Ishikawa (cell line): ENCODE measurements around the gene IGSF5.

Source experiments
- CEBPB ChIP-seq: IDR thresholded peaks from 2 replicates; pipeline ENCODE4 v1.6.1; 2012
- CREB1 ChIP-seq: IDR thresholded peaks from 2 replicates; pipeline ENCODE4 v1.6.1; 2012; ENCODE audit warnings: low read depth
- EGR1 ChIP-seq: IDR thresholded peaks from 2 replicates; pipeline ENCODE4 v1.6.1; 2012
- EP300 ChIP-seq: IDR thresholded peaks from 2 replicates; pipeline ENCODE4 v1.6.1; 2012; ENCODE audit warnings: borderline replicate concordance
- FOXM1 ChIP-seq: IDR thresholded peaks from 2 replicates; pipeline ENCODE4 v1.6.1; 2012; ENCODE audit warnings: low read depth, borderline replicate concordance
- NFIC ChIP-seq: IDR thresholded peaks from 2 replicates; pipeline ENCODE4 v1.6.1; 2012
- RAD21 ChIP-seq: IDR thresholded peaks from 2 replicates; pipeline ENCODE4 v1.6.1; 2012; ENCODE audit warnings: low read depth
- TAF1 ChIP-seq: IDR thresholded peaks from 2 replicates; pipeline ENCODE4 v1.6.1; 2012; ENCODE audit warnings: low read depth, mild to moderate bottlenecking
- TCF12 ChIP-seq: IDR thresholded peaks from 2 replicates; pipeline ENCODE4 v1.6.1; 2012; ENCODE audit warnings: low read depth
- TEAD4 ChIP-seq: IDR thresholded peaks from 2 replicates; pipeline ENCODE4 v1.6.1; 2012
- YY1 ChIP-seq: IDR thresholded peaks from 2 replicates; pipeline ENCODE4 v1.6.1; 2012; ENCODE audit warnings: low read depth
- ZBTB7A ChIP-seq: IDR thresholded peaks from 2 replicates; pipeline ENCODE4 v1.6.1; 2012; ENCODE audit warnings: low read depth
- TF ChIP-seq, protein P1 (sequence below): IDR thresholded peaks from 2 replicates; pipeline ENCODE4 v1.6.1; 2012
- TF ChIP-seq, protein P2 (sequence below): IDR thresholded peaks from 2 replicates; pipeline ENCODE4 v1.6.1; 2012
- TF ChIP-seq, protein P3 (sequence below): IDR thresholded peaks from 2 replicates; pipeline ENCODE4 v1.6.1; 2012; ENCODE audit warnings: low read depth, mild to moderate bottlenecking

The IGSF5 gene

DNA sequence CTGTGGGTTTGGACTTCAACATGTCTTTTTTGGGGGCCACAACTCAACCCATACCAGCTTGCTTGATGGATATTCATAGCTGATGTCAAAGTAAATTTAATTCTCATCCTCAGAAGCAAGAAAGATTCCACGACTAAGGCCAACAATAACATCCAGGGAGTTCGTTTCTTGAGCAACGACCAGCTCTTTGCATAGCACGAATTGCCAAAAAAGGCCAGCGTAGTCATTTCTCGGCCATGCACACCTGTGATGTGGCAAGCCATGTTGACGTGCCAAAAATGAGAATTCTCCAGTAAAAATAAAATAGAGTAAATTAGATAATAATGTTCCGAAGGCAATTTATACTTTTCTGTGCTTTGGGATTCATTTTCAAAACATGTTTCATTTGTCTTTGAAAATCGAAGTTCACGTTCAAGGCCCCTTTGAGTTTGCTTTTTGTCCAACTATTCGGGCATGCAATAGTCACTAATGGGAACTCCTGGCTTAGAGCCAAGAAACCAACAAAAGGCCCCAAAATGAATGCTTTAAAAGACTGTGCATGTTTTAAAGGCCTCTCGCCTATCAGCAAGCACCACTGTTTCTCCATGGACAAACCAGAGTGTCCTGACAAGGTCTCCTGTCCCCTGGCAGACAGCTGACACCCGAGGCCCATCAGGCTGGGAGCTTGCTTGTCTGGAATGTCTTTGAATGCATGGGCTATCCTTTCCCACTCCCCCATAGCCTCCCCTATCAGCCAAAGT is 14.4 kb upstream of the IGSF5 start:
- TF ChIP-seq YY1 (no peak), TCF12 (no peak), CREB1 (no peak), CEBPB (no peak), NFIC (no peak), TAF1 (no peak), RAD21 (no peak)
- TF ChIP-seq, protein P1, sequence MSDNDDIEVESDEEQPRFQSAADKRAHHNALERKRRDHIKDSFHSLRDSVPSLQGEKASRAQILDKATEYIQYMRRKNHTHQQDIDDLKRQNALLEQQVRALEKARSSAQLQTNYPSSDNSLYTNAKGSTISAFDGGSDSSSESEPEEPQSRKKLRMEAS, result no peak

DNA sequence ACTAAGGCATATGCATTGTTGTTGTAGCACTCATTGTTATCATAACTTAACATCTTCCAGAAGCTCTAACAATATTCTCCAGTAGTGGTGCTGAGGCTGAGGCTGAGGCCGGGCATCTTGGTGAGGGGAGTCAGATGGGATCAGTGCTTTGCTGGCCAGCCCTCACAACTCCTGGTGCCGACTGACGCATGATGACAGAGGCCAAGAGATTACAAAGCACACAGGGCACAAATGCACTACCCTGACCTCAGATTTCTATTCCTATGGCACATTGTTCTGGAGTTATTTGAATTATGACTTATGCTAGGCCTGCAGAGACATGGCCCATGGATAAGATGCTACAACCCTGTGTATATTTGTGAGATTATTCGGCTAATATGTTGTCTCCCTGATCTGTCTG is 8.3 kb upstream of the IGSF5 start:
- TF ChIP-seq NFIC, result no peak
- TF ChIP-seq FOXM1, result no peak

DNA sequence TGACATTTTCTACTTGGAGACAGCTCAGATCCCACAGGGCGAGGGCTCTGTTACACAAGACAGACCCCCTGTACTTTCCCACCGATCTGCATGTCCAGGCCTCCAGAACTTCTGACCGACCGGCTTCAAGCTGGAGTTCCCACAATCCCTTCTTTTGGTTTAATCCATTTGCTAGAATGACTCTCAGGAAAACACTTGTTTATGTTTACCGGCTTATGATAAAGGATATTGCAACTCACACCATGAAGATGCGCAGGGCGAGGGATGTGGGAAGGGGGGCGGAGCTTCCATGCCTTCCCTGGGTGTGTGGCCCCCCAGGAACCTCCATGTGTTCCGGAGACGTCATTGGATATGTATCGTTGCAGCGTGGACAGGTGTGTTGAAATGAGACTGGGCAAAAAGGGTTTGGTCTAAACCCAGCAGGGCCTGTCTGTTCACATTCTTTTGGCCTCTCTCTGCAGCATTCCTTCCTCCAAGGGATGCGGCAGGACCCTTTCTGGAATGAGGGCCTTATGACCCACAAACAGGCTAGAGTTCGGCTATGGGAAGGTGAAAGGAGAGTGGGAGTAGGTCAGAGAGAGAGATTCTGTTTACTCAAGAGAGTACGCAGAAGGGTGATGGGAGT is 7.5 kb upstream of the IGSF5 start:
- TF ChIP-seq EGR1 (no peak), YY1 (no peak), TAF1 (no peak), ZBTB7A (no peak), EP300 (no peak), TEAD4 (no peak), TCF12 (no peak), FOXM1 (no peak)
- TF ChIP-seq, protein P2, sequence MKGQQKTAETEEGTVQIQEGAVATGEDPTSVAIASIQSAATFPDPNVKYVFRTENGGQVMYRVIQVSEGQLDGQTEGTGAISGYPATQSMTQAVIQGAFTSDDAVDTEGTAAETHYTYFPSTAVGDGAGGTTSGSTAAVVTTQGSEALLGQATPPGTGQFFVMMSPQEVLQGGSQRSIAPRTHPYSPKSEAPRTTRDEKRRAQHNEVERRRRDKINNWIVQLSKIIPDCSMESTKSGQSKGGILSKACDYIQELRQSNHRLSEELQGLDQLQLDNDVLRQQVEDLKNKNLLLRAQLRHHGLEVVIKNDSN, result no peak

DNA sequence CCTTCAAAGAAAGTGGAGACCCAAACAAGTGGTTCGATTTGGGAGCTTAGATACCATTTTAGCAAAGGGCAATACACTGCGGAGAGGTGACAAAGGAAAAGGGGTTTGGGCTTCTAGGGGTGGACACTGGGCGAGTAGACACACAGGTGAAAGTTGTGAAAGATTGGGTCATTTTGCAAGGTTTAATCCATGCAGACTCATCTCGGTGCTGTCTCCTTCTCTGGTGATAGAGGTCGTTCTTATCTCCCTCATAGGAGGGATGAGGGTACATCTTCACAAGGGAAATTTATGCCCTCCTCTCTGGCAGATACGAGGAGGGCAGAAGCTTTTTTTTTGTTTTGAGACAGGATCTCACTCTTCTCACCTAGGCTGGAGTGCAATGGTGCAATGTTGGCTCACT is 6.4 kb upstream of the IGSF5 start:
- no peak for TF ChIP-seq CREB1
- TF ChIP-seq TAF1, result no peak
- no peak for TF ChIP-seq TEAD4
- TF ChIP-seq, protein P3, sequence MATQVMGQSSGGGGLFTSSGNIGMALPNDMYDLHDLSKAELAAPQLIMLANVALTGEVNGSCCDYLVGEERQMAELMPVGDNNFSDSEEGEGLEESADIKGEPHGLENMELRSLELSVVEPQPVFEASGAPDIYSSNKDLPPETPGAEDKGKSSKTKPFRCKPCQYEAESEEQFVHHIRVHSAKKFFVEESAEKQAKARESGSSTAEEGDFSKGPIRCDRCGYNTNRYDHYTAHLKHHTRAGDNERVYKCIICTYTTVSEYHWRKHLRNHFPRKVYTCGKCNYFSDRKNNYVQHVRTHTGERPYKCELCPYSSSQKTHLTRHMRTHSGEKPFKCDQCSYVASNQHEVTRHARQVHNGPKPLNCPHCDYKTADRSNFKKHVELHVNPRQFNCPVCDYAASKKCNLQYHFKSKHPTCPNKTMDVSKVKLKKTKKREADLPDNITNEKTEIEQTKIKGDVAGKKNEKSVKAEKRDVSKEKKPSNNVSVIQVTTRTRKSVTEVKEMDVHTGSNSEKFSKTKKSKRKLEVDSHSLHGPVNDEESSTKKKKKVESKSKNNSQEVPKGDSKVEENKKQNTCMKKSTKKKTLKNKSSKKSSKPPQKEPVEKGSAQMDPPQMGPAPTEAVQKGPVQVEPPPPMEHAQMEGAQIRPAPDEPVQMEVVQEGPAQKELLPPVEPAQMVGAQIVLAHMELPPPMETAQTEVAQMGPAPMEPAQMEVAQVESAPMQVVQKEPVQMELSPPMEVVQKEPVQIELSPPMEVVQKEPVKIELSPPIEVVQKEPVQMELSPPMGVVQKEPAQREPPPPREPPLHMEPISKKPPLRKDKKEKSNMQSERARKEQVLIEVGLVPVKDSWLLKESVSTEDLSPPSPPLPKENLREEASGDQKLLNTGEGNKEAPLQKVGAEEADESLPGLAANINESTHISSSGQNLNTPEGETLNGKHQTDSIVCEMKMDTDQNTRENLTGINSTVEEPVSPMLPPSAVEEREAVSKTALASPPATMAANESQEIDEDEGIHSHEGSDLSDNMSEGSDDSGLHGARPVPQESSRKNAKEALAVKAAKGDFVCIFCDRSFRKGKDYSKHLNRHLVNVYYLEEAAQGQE, result no peak
- TF ChIP-seq EP300, result no peak
- TF ChIP-seq, protein P1, result no peak
- no peak for TF ChIP-seq EGR1
- no peak for TF ChIP-seq CEBPB

DNA sequence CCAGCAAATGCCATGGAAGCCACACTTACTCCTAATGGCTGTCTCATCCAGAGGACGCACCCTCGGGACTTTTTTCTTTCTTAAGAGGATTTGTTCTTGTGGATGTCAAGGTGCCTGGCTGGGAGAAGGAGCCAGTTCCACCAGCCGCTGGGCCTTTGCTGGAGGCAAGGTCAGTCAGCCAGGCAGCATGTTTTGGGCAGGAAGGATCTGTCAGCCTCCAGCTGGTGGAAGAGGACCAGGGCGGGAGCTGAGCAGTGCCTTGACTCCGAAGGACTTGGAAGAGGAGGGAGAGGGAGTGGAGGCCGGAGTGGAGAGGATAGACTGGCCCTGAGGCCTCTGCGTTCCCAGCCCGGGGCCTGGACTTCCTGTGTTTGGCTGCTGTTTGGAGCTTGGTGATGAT is 5.7 kb downstream of the IGSF5 start:
- no peak for TF ChIP-seq EP300
- no peak for TF ChIP-seq CEBPB
- TF ChIP-seq, protein P1, result no peak
- TF ChIP-seq FOXM1, result no peak
- TF ChIP-seq TAF1, result no peak
- TF ChIP-seq NFIC, result no peak
- TF ChIP-seq TCF12, result no peak
- TF ChIP-seq, protein P2, result no peak
- TF ChIP-seq, protein P3, result no peak
- TF ChIP-seq CREB1, result no peak
- no peak for TF ChIP-seq YY1
- TF ChIP-seq EGR1, result no peak
- no peak for TF ChIP-seq TEAD4
- TF ChIP-seq RAD21, result no peak

DNA sequence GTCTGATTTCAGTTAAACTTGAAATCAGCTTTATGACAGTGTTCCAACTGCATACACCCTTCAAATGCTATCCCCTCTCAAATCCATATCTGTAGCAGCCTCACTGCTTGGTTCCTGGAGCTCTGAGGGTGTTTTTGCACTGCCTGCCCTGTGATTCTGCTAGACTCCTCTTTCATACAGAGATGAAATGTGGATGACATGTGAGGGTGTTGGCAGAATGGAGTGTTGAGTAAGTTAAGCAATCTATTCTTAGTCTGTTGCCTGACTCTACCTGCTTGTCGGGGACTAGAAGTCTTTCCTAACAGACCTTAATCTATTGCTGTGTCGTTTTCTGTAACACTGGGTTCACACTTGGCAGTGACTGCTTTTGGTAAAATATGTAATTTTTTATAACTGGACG is 9.8 kb downstream of the IGSF5 start:
- TF ChIP-seq, protein P1, result no peak
- TF ChIP-seq TCF12 (no peak), TAF1 (no peak)
- TF ChIP-seq, protein P3, result no peak
